Type B pancreatic cell (in vitro differentiated cells): ENCODE results near the gene ADGRE1. TPM values are rescaled to one million over a fixed set of nuclear protein-coding genes. Genes with fewer than 3 reads are reported as not detected.

Experiments used
- DNase-seq: peaks from one replicate; pipeline ENCODE4 v3.0.0; 2021; ENCODE audit warnings: mixed read lengths; ENCODE audit not compliant: unreplicated experiment; ENCODE audit errors: extremely low spot score
- H3K27ac Mint-ChIP-seq: 2 replicates; pipeline ENCODE4 v1.8.0; 2021; ENCODE audit warnings: mild to moderate bottlenecking, mixed read lengths
- H3K27me3 Mint-ChIP-seq: 2 replicates; pipeline ENCODE4 v1.8.0; 2021; ENCODE audit warnings: mixed read lengths
- H3K36me3 Mint-ChIP-seq: 2 replicates; pipeline ENCODE4 v1.8.0; 2021; ENCODE audit warnings: mixed read lengths
- H3K4me1 Mint-ChIP-seq: one replicate; pipeline ENCODE4 v1.8.0; 2021; ENCODE audit warnings: mixed read lengths; ENCODE audit not compliant: unreplicated experiment
- H3K4me3 Mint-ChIP-seq: 2 replicates; pipeline ENCODE4 v1.8.0; 2021; ENCODE audit warnings: mild to moderate bottlenecking, mixed read lengths
- H3K9me3 Mint-ChIP-seq: 2 replicates; pipeline ENCODE4 v1.8.0; 2021; ENCODE audit warnings: mixed read lengths
- CTCF ChIP-seq: fragments of 200-600 bp; sonication (generic); conservative IDR thresholded peaks from 2 replicates; pipeline ENCODE4 v1.5.0; 2021; ENCODE audit warnings: antibody characterized with exemption, mild to moderate bottlenecking
- long read RNA-seq: library from polyadenylated mRNA; unstranded; transcript quantifications from one replicate; pipeline ENCODE4 v2.0.0, GENCODE V29; 2020
- total RNA-seq: library from RNA; stranded (reverse); gene quantifications from 2 replicates; pipeline ENCODE4 v1.2.1, GENCODE V29; 2021; ENCODE audit warnings: low replicate concordance

Gene ADGRE1
- total RNA-seq, result not detected in 2 replicates
- long read RNA-seq, result 0 reads

GRCh38 chr19:6887316-6887715 lies at the start of gene ADGRE1:
Gene ADGRE1, plus strand, starts transcription at chr19:6887579. Its CDS starts 30 bp downstream, at chr19:6887609.
- no peak for TF ChIP-seq CTCF
- DNase-seq, result no peak
- H3K36me3 Mint-ChIP-seq, result no peaks in the 10 kb centered on the region
- H3K4me1 Mint-ChIP-seq, result no peaks in the 10 kb centered on the region
- H3K27me3 Mint-ChIP-seq, result no peaks in the 10 kb centered on the region
- H3K4me3 Mint-ChIP-seq, result no peak within 1 kb of the TSS
- peaks cover 11% of the 10 kb centered on the region for H3K9me3 Mint-ChIP-seq
- H3K27ac Mint-ChIP-seq, result no peak within 1 kb of the TSS

GRCh38 chr19:6838062-6838655 lies 49.2 kb upstream of the ADGRE1 start:
- DNase-seq, result no peak
- Mint-ChIP-seq H3K4me3 (no peak overlapping the region), H3K4me1 (no peaks in the 10 kb centered on the region), H3K27me3 (peaks cover 3% of the 10 kb centered on the region), H3K36me3 (no peaks in the 10 kb centered on the region), H3K9me3 (no peaks in the 10 kb centered on the region), H3K27ac (no peak overlapping the region)
- TF ChIP-seq CTCF, result no peak

- no peaks in the 10 kb centered on the region for H3K9me3 Mint-ChIP-seq
- H3K27me3 Mint-ChIP-seq, result no peaks in the 10 kb centered on the region
- H3K4me1 Mint-ChIP-seq, result no peaks in the 10 kb centered on the region
- DNase-seq, result no peak
- H3K36me3 Mint-ChIP-seq, result no peaks in the 10 kb centered on the region
- no peak for TF ChIP-seq CTCF
- H3K4me3 Mint-ChIP-seq, result no peak overlapping the region
- H3K27ac Mint-ChIP-seq, result no peak overlapping the region
These were observed 44.3 kb upstream of the ADGRE1 start for GRCh38 chr19:6842871-6843607.

GRCh38 chr19:6847828-6848200 lies 39.6 kb upstream of the ADGRE1 start:
- Mint-ChIP-seq H3K9me3 (no peaks in the 10 kb centered on the region), H3K36me3 (no peaks in the 10 kb centered on the region), H3K4me1 (no peaks in the 10 kb centered on the region), H3K4me3 (no peak overlapping the region), H3K27me3 (no peaks in the 10 kb centered on the region), H3K27ac (no peak overlapping the region)
- no peak for DNase-seq
- no peak for TF ChIP-seq CTCF

- Mint-ChIP-seq H3K9me3 (no peaks in the 10 kb centered on the region), H3K4me3 (no peak overlapping the region), H3K27ac (no peak overlapping the region)
These were observed 38.4 kb upstream of the ADGRE1 start for GRCh38 chr19:6848986-6849385.

More at GRCh38 chr19:6848986-6849385, 38.4 kb upstream of the ADGRE1 start:
- no peak for DNase-seq
- TF ChIP-seq CTCF, result no peak
- Mint-ChIP-seq H3K4me1 (no peaks in the 10 kb centered on the region), H3K36me3 (no peaks in the 10 kb centered on the region), H3K27me3 (no peaks in the 10 kb centered on the region)
